T1000 (cell line): Measurements from ENCODE around the gene FAM3D.
A peak's percentile ranks its signal among the peaks of the same experiment; 100 is the strongest.
"Not testable (repeated sequence)": the region's sequence is repeated elsewhere in the genome, so short reads cannot be mapped to it uniquely, and the experiment has no call there.

Source experiments
- DNase-seq: peaks from one replicate; lab custom pipeline; 2025; ENCODE audit warnings: mixed read lengths; lab: John Stamatoyannopoulos, UW

The FAM3D gene

DNA sequence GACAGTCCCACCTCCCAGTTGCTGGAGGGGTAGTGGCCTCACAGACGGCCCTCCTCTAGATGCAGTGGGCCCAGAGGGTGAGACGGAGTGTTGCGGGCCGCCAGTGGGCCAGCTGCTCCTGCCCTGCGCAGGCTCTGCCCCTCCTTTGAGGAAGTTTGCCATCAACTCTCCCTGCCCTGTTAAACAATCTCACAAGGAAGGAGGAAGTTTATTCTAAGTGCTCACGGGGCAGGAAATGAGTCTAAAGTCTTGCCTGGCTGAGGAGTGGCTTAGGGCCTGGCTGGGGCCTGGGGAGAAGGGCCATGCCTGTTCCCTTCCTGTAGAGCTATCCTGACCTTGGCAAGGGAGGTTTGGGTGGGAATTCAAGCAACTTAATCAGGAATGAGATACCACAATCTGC, at the start of gene FAM3D:
FAM3D (minus strand) TSS at position 92 of the 400 bp plus-strand sequence. CDS start 11,211 bp downstream, outside the sequence.
- DNase-seq = no peak

- DNase-seq = no peak
Measured at GRCh38 chr3:58713715-58714401, 47.3 kb upstream of the FAM3D start.

DNA sequence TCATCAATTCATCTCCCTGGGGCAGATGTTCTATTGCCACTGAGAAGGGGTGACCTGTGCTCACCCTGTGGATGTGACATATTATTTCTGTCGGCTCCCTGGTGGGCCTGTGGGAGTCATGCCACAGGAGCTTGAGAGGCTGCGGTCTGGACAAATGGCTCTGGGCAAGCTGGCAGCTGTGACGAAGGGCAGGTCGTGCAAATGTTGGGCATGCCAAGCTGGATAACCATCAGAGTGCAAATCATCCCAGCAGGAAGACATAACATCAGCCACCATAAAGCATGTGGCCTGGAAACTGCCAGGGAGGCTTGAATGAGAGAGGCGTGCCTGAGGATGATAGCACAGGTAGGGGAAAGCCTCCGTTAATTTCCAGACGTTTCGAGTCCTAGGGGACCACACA, 45.3 kb upstream of the FAM3D start:
- no peak for DNase-seq

GRCh38 chr3:58708983-58709382, 42.4 kb upstream of the FAM3D start:
- DNase-seq = not testable (repeated sequence)

- no peak for DNase-seq
Measured at GRCh38 chr3:58708116-58708791, 41.7 kb upstream of the FAM3D start.

DNA sequence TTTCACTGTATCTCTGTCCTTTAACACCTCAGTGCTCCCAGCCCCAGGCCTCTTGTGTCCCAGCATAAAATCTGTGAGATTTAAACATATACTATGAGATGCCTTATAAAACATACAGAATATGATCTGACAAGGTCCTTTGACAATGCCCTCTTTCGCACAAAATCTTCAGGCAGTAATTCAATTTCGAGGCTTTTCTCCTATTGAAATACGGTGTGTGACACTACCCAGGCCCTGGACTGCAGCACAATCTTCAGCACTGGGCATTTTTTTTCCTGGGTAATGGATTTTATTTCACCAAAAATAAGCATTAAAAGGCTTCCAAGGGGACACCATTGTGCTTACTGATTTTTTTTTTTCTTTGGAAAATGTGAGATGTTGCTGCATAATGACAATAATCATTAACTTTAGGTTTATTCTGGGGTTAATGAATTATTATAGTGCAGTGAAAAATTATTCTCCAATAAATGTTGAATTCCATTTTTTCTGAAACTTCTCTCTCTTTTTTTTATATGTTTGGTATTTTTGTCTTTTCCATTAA, 40.9 kb upstream of the FAM3D start:
- no peak for DNase-seq

- no peak for DNase-seq
Measured at GRCh38 chr3:58706395-58707167, 40.0 kb upstream of the FAM3D start.

DNA sequence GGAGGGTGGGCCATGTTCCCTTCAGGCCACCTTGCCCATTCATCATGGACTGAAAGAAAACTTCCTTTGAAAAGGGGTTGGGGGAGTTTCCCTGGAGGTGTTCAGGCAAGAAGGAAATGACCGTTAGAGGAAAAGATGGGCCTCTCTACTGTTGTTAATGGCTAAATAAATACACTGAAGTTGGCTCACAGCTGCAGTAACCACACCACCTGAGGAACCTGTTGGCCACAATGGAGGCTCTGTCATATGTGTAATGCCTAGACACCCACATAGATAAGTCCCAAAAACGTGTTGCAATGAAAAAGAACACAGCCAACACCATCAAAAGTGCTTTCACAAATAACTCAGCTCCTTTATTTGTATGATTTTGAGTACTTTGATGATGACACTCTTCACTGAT, 38.2 kb upstream of the FAM3D start:
- no peak for DNase-seq

DNA sequence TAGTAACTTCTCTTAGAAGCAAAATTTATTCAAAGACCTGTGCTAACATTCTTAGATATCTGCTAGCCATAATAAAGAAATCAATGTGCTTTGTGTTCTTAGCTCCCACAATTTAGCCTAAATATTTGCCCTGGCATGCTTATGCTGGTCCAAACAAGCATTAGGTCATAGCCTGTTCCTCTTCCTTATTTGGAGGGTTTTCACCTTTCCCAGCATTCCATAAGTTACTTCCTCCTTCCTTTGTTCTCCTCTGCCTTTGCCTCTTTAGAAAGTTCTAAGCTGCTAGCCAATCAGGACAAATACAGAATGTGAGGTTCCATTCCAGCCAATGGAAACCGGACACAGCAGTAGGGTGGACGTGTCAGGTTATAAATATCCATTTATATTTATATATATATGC, 37.7 kb upstream of the FAM3D start:
- DNase-seq = not testable (repeated sequence)

- DNase-seq = no peak
Measured at GRCh38 chr3:58698246-58698645, 31.7 kb upstream of the FAM3D start.

DNA sequence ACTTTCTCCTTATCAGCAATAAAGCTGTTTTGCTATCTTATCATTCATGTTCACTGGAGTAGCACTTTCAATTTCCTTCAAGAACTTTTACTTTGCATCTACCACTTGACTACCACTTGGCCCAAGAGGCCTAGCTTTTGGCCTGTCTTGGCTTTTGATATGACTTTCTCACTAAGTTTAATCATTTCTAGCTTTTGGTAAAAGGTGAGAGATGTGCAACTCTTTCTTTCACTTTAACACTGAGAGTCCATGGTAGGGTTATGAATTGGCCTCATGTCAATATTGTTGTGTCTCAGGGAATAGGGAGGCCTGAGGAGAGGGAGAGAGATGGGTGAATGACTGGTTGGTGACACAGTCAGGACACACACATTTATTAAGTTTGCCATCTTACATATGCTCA, 31.0 kb upstream of the FAM3D start:
- DNase-seq = no peak

DNA sequence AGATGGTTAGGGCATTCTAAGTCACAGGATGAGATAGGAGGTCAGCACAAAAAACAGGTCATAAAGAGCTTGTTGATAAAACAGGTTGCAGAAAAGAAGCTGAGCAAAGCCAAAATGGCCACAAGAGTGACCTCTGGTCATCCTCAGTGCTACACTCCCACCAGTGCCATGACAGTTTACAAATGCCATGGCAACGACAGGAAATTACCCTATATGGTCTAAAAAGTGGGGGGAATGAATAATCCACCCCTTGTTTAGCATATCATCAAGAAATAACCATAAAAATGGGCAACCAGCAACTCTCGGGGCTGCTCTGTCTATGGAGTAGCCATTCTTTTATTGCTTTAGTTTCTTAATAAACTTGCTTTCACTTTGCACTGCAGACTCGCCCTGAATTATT, 30.2 kb upstream of the FAM3D start:
- DNase-seq = not testable (repeated sequence)

DNA sequence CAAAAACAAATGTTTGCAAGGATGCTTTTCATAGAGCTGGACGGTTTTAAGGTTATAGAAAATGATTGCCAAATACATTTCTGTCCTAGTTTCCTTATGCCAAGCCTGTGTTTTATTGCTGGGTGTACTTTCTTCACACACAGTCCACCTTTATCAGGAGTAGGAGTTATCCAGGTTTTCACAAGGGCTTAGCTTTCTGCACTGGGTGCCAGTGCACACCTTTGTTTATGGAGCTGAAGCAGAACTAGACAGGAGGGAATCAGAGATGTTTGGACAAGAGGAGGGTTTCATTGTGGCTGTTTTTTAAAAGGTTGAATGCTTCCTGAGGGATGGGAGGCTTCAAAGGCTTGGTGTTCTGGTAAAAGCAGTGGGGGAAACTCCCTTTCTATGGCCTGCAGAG, 29.5 kb upstream of the FAM3D start:
- DNase-seq = no peak

DNA sequence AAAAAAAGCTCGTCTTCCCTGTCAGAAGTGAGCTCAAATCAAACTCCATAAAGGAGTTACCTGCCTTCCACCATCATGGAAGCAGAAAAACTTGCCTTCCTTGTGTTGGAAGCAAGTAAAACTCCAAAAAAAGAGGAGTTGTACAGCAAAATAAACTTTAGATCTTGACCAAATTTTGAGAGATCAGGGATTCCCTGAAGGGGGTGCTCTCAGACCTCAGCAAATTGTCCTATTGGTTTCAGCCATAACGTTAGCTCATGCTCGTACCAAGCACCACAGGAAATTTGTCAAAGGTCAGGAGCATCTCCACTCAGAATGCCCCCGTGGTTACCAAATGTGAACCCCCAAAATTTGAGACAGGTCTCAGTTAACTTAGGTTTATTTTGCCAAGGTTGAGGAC, 28.7 kb upstream of the FAM3D start:
- not testable (repeated sequence) for DNase-seq

- DNase-seq = no peak
Measured at GRCh38 chr3:58693940-58694850, 27.6 kb upstream of the FAM3D start.

DNA sequence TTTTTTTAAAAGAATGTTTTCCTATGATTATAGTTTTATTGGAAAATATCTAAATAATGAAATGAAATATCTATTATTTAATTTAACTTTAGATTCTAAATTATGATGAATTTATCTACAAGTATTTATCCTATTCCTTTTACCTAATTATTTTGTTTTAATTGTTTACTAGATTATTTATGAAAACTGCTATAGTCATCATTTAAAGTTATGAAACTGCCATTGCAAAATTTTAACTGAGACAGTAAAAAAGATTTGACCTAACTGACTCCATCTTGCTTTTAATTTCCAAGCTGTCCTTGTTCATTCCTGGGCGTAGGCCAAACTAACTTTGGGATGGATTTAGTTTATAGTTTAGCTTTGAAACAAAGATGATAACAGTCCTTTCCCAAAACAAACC, 25.9 kb upstream of the FAM3D start:
- DNase-seq = no peak

DNA sequence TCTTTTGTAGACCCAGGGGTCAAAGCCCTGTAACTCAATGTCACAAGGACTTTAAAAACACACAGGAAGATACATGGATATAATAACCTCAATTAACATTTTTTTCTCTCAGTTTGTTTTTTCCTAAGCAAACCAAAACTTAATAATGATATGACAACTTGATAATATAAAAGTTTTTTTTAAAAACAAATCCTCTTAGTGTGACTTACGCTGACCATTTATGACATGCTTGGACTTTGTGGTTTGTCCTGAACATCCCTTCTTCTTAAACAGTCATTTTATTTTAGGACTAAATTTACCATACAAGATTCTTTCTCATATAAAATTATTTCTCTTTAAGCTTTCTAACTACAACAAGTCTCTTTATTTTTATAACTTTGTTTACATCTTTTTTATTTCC, 25.4 kb upstream of the FAM3D start:
- DNase-seq = no peak

DNA sequence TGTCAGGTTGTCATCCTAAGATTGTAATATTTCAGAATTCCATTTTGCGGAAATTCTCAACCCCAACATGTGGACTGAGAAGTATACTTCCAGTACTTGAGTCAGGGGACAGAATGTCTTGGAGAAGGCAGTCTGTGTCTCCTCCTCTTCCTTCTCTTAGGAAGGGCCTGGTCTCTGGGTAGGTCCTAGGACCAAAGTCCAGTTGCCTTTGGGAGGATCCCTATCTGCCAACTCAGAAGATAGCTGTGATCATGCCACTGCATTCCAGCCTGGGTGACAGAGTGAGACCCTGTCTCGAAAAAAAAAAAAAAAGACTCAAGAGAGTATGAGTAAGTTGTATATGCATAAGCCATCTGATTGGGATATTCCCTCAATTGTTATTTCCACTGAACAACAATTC, 23.9 kb upstream of the FAM3D start:
- no peak for DNase-seq

DNA sequence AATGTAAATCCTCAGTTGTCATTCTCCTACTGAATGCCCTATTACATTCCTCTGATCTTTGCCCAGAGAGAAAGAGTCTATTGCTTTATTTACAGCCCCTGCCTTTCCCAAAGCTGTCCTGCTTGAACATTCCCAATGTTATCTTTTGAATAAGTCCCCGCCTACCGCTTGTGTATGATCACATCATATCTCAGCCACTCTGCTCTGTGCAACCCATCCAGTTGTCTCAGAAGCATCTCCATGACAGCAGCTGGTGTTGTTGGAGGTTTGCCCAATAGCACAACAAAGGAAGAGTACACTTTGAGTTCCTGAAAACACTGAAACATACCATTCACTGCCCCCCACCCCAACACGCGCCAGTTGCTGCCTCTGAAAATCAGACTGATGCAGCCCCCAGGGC, 22.0 kb upstream of the FAM3D start:
- no peak for DNase-seq

GRCh38 chr3:58686847-58687246, 20.3 kb upstream of the FAM3D start:
- no peak for DNase-seq

DNA sequence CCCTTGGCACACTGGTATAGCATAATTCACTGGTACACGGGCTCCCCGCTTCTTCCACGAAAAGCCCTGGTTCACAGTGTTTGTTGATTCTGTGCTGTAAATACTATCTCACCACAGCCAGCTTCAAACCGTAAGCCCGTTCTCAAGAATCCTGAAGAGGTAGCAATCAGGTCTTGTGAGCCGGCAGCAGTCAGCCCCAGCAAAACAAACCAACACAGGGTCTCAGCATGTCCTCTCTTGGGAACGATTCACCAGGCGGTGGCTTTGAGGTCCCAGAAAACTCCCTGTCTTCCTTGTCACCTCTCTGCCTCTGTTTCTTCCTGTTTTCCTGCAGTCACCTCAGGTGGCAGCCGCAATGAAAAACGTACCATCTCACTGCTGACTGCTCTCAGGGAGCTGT, 19.1 kb upstream of the FAM3D start:
- DNase-seq = no peak

DNA sequence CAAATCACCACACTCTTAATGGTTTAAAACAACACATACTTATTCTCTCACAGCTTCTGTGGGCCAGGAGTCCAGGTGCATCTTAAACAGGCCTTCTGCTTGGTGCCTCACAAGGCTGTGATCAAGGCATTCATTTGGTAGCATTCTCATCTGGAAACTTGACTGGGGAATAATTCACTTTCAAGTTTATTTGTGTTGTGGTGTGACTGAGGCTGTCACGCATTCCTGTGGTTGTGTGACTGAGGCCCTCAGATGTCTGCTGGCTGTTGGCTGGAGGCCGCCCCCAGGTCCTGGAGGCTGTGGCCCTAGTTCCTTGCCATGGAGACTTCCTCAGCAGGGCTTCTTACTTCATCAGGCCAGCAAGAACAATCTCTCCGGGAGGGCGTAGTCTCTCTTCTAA, 16.9 kb upstream of the FAM3D start:
- DNase-seq = peak; percentile 52
